SJSA1 (cell line): ENCODE data around the gene DNAJA3. TPM values are rescaled to one million over a fixed set of nuclear protein-coding genes. Genes with fewer than 3 reads are reported as not detected.
A peak's percentile ranks its signal among the peaks of the same experiment; 100 is the strongest.

Experiments
- DNase-seq, 2 experiments: peaks; one replicate each; pipeline ENCODE4 v3.0.0-alpha.2; 2015 to 2020; ENCODE audit warnings: low spot score in 2 of 2, low read depth in 1 of 2
- H3K27ac ChIP-seq: fragments of 250-450 bp; sonication (Bioruptor Pico); 2 replicates; pipeline ENCODE4 v1.5.1; 2020; ENCODE audit warnings: mild to moderate bottlenecking, moderate library complexity
- H3K27me3 ChIP-seq: fragments of 250-450 bp; sonication (Bioruptor Pico); replicated peaks from 2 replicates; pipeline ENCODE4 v1.5.1; 2020; ENCODE audit warnings: mild to moderate bottlenecking, moderate library complexity
- H3K36me3 ChIP-seq: fragments of 250-450 bp; sonication (Bioruptor Pico); 2 replicates; pipeline ENCODE4 v1.5.1; 2020; ENCODE audit warnings: mild to moderate bottlenecking
- H3K4me1 ChIP-seq: fragments of 250-450 bp; sonication (Bioruptor Pico); replicated peaks from 2 replicates; pipeline ENCODE4 v1.6.1; 2021; ENCODE audit warnings: mild to moderate bottlenecking
- H3K4me3 ChIP-seq: fragments of 250-450 bp; sonication (Bioruptor Pico); 2 replicates; pipeline ENCODE4 v1.5.1; 2020; ENCODE audit warnings: mild to moderate bottlenecking
- H3K9me3 ChIP-seq: fragments of 250-450 bp; sonication (Bioruptor Pico); replicated peaks from 2 replicates; pipeline ENCODE4 v1.5.1; 2020; ENCODE audit warnings: mild to moderate bottlenecking
- total RNA-seq: library from RNA; depleted of rRNA; stranded (reverse); fragments of >200 nt; shearing (Covaris generic); gene quantifications from 2 replicates; pipeline ENCODE4 v1.2.3, GENCODE V29; 2014

Gene DNAJA3
- total RNA-seq, 1 experiment from 2014 or later: 81.9 TPM

DNA sequence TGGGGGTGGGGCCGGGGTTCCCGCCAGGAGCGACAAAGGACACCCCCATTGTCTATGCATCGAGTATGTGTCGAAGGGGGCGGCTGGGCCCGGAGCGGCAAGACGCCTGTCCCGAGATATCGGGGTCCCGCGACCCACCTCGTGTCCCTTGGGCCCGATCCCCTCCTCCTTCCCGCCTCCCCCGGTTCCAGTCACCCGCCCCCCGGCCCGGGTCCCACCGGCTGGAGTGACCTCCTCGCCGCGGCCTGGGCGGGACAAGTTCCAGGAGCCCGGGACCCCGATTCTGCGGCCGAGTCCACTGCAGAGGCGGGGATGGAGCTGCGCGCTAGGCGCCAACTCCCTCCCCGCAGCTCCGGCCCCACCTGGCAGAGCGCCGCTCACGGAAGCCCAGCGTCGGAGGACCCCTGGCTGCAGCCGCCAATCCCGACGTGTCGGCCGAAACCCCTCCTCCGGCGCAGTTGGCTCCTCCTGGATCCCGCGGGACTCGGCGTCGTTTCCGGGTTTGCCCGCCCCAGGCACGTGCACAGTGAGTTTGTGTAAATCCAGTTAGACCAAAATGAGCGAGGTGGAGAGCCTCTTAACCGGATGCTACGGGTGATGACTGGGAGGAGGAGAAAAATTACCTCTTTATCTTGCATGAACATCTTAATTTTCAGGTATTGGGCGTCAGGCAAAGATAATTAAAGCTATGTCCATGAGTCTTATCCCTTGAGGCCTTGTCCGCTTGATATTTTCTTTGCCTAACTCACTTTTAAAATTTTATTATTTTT is 48.7 kb downstream of the DNAJA3 start, which contains the start of gene NMRAL1:
Gene NMRAL1 (minus strand): TSS at position 434 of the 770 bp plus-strand sequence. CDS start 493 bp downstream, outside the sequence.
- no peak within 1 kb of the TSS for H3K27ac ChIP-seq
- H3K27me3 ChIP-seq: no peaks in the 10 kb centered on the region
- peaks cover 24% of the 10 kb centered on the region for H3K4me1 ChIP-seq
- H3K9me3 ChIP-seq: 0 out of 2 replicates have a peak, but pooled peaks cover 3% of the 10 kb centered on the region
- H3K4me3 ChIP-seq: peak within 1 kb of the TSS; percentile 44
- DNase-seq: peak; percentile 32 to 71
- H3K36me3 ChIP-seq: 0 out of 2 replicates have a peak, but pooled peaks cover 6% of the 10 kb centered on the region

DNA sequence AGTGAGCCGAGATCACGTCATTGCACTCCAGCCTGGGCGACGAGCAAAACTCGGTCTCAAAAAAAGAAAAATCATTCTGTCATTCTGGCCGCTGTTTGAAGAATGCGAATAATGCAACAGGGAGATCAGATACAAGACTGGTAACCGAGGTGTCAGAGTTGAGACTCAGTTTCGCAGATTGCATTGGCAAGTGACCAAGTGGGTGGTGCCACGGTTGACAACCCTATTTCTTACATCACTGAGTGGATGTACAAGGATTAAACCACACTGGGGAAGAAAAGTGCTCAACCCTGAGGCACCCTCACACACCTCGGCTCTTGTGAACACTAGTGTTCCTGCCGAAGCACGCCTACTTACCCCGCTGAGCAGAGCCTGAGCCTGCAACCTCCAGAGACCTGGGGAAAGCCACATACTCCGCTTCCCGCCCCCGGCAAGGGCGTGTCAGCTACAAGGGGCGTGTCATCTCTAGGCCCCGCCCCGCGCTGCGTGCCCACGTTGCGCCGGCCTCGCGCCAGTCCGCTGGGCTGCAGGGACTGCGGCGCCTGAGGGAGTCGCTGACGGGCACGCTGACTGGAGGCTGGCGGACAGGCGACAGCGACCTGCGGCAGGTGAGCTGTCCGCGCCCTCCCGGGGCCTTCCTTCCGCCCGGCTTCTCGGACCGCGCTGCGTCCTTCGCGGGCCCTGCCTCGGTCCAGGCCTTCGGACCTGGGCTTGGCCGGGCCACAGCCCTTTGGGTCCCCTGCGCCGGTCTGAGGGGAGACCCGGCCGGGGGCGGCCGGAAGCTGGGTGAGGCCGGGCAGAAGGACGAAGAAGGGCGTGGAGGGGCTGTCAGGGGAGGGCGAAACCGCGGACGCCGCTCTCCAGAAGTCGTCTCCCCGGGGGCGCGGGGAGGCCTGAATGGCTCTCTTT is 50.5 kb downstream of the DNAJA3 start, which contains the start of gene HMOX2:
Gene HMOX2 (plus strand): TSS at position 519 of the 909 bp plus-strand sequence. CDS start 29,127 bp downstream, outside the sequence.
- Histone ChIP-seq H3K9me3 (0 out of 2 replicates have a peak, but pooled peaks cover 3% of the 10 kb centered on the region), H3K36me3 (0 out of 2 replicates have a peak, but pooled peaks cover 6% of the 10 kb centered on the region), H3K4me3 (peak within 1 kb of the TSS; percentile 93), H3K27ac (peak within 1 kb of the TSS; percentile 13; the same call in 1 of the 2 replicates), H3K27me3 (no peaks in the 10 kb centered on the region), H3K4me1 (peaks cover 24% of the 10 kb centered on the region)
- peak; percentile 90 to 91 for DNase-seq

DNA sequence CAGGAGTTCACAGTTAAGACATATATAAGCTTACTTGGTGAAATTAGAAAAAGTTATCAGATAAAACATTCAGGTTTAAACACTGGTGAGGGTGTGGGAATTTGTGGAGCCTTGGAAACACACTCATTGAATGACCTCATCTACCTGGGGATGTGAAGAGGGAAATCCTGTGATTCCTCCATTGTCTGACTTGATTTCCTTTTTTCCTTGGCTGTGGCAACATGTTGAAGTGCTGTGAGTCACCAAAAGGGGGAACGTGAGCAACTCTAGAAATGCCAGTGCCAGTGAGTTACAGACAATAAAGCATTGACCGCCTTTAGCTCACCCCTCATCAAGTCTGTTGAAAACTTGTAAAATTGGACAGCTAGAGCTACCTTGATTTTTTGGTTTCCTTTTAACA is 52.3 kb downstream of the DNAJA3 start:
- Histone ChIP-seq H3K9me3 (0 out of 2 replicates have a peak, but pooled peaks cover 3% of the 10 kb centered on the region), H3K27ac (peak overlapping the region; percentile 5; the same call in 1 of the 2 replicates), H3K27me3 (no peaks in the 10 kb centered on the region), H3K4me1 (peaks cover 24% of the 10 kb centered on the region), H3K36me3 (peaks cover 6% of the 10 kb centered on the region; the same call in 1 of the 2 replicates), H3K4me3 (no peak overlapping the region)
- DNase-seq: peak in 1 of 2 experiments; percentile 50

DNA sequence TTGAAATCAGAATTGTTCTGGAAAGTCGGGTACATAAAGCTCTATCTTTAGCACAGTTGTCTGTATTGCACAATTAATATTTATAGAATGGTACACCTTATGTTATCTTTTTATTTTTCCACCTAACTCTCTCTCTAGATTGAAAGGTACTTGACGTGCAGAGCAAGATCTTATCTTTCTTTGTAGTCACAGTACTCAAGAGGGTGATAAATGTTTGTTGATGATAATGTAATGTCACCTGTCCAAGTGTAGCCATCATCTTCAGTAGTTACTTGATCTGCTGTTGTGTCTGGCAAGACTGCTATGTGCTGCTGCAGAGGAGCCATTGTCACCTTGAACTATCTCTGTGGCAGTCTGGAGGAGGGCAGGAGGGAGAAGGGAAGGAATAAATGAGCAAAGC is 55.9 kb downstream of the DNAJA3 start:
- H3K27me3 ChIP-seq: no peaks in the 10 kb centered on the region
- H3K36me3 ChIP-seq: peaks cover 9% of the 10 kb centered on the region
- no peak overlapping the region for H3K4me3 ChIP-seq
- no peak overlapping the region for H3K27ac ChIP-seq
- peaks cover 17% of the 10 kb centered on the region for H3K4me1 ChIP-seq
- no peaks in the 10 kb centered on the region for H3K9me3 ChIP-seq
- DNase-seq: no peak

DNA sequence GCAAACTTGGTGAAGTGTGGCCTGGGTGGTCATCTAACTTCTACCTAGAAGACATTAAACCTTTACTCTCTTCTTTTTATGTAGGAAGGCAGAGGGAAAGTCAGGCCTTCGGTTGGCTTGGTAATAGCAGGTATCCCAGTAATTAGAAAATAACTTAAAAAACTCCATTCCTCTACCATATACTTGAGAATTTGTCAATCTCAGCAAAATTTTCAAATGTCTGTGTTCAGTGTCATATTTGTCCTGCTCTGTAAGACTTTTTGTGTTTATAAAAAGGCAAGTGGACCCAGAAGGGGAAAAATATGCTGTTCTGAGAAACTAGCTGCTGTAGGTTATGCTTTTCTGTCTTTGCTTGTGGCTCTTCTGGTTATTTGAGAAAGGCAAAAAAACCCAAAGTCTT is 56.3 kb downstream of the DNAJA3 start:
- H3K27me3 ChIP-seq: no peaks in the 10 kb centered on the region
- peaks cover 14% of the 10 kb centered on the region for H3K4me1 ChIP-seq
- H3K4me3 ChIP-seq: no peak overlapping the region
- H3K36me3 ChIP-seq: peaks cover 6% of the 10 kb centered on the region
- H3K9me3 ChIP-seq: no peaks in the 10 kb centered on the region
- no peak overlapping the region for H3K27ac ChIP-seq
- no peak for DNase-seq

DNA sequence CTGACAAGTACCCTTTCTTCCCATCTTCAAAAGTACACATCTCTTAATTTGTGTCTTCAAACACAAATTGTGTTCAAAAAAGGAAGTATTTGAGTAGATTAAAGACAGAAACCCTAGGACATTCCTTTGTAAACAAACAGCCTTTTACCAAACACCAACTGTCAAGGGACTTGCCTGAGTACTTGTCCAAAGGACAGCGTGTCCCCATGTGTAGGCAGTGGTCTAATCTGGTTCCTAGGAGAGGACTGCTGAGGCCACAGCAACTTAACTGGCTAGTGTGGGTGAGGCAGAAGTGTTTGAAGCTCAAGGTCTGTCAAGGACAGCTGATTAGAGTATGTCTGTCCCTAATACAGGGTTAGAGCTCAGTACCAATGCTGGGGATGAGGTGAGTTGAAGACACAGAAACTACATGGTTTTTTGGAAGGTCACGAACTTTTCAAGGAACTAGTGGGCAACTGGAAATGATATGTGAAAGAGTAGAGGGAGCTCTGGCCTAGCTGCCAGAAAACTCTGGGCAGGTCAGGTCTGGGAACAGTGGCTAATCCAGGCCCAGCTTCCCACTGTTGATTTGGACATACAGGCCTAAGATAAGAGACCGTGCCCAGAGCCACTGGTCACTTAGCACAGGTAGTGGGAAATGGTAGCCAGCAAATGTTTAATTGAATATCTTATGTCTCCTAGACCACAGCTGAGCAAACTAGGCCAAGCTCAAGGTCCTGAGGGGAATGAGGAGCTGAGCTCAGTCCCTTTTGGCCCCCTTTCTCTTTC is 60.6 kb downstream of the DNAJA3 start:
- Histone ChIP-seq H3K4me3 (no peak overlapping the region), H3K4me1 (peaks cover 31% of the 10 kb centered on the region), H3K27me3 (no peaks in the 10 kb centered on the region), H3K27ac (no peak overlapping the region), H3K9me3 (no peaks in the 10 kb centered on the region), H3K36me3 (peaks cover 6% of the 10 kb centered on the region)
- no peak for DNase-seq

DNA sequence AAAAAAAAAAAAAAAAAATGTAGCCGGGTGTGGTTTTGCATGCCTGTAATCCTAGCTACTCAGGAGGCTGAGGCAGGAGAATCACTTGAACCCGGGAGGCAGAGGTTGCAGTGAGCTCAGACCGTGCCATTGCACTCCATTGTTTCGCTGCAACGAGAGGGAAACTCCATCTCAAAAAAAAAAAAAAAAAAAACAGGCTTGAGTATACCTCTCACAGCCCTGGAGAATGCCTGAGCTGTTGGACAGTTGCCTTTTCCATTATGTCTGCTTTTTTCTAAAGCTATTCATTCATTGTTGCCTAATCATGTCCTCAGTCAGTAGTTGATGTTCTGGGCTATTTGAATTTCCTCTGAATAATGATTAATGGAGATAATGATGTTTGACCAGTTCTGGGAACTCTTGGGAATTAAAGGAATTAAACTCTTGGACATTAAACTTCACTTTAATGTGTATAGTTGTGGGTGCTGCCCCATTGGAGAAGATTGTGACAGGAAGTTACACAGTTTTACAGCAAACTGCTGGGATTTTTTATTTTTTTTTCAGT is 62.4 kb downstream of the DNAJA3 start:
- Histone ChIP-seq H3K9me3 (no peaks in the 10 kb centered on the region), H3K4me3 (no peak overlapping the region), H3K36me3 (peaks cover 6% of the 10 kb centered on the region; the same call in 1 of the 2 replicates), H3K27ac (peak overlapping the region; percentile 69), H3K27me3 (no peaks in the 10 kb centered on the region), H3K4me1 (peaks cover 31% of the 10 kb centered on the region)
- DNase-seq: peak in 1 of 2 experiments; percentile 33

DNA sequence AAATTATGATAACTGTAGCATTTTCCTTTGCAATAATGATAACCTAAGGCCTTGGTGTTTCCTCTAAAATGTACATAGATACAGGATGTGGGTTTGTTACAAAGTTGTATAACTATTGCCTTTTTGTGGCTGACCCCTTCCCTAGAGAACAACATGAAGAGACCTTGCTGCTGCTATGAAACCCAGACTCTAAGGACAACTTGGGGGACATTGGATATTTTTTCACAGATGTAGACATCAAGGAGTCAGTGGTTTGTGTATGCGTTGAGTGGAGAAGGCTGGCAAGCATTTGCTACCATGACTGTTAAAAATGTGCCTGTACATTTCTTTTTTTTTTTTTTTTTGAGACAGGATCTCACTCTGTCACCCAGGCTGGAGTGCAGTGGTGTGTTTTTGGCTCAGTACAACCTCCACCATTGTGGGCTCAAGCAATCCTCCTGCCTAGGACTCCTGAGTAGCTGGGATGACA is 62.9 kb downstream of the DNAJA3 start:
- peak overlapping the region; percentile 69 for H3K27ac ChIP-seq
- H3K4me1 ChIP-seq: peaks cover 31% of the 10 kb centered on the region
- no peak overlapping the region for H3K4me3 ChIP-seq
- H3K36me3 ChIP-seq: peaks cover 6% of the 10 kb centered on the region; the same call in 1 of the 2 replicates
- no peaks in the 10 kb centered on the region for H3K9me3 ChIP-seq
- no peaks in the 10 kb centered on the region for H3K27me3 ChIP-seq
- no peak for DNase-seq

DNA sequence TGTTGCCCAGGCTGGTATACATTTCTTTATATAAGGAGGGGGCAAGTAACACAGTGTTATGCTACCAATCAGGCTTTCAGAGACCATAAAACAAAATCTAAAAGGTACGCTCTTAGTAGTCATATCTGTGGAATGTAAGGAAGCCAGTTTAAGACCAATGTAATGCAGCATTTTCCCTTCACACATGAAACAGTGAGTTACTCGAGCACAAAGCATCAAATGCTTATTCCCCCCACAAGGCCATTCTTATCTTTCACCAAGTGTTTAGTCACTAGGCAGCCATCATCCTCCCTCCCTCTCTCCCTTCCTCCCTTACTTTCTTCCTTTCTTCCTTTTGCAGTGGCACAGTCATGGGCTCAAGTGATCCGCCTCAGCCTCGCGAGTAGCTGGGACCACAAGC is 63.4 kb downstream of the DNAJA3 start:
- no peaks in the 10 kb centered on the region for H3K27me3 ChIP-seq
- H3K27ac ChIP-seq: peak overlapping the region; percentile 69
- no peak overlapping the region for H3K4me3 ChIP-seq
- H3K36me3 ChIP-seq: peaks cover 5% of the 10 kb centered on the region; the same call in 1 of the 2 replicates
- peak; percentile 63 to 77 for DNase-seq
- H3K4me1 ChIP-seq: peaks cover 33% of the 10 kb centered on the region
- no peaks in the 10 kb centered on the region for H3K9me3 ChIP-seq

DNA sequence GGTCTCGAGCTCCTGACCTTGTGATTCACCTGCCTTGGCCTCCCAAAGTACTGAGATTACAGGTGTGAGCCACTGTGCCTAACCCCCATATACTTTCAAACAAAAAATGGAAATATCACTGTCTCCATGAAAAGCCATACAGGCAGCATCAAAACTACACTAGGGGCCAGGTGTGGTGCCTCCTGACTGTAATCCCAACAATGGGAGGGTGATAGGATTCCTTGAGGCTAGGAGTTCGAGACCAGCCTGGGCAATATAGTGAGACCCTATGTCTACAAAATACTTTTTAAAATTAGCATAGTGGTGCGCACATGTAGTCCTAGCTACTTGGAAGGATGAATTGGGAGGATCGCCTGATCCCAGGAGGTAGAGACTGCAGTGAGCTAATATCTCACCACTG is 66.2 kb downstream of the DNAJA3 start:
- no peaks in the 10 kb centered on the region for H3K36me3 ChIP-seq
- DNase-seq: no peak
- H3K27me3 ChIP-seq: no peaks in the 10 kb centered on the region
- H3K9me3 ChIP-seq: no peaks in the 10 kb centered on the region
- peaks cover 61% of the 10 kb centered on the region for H3K4me1 ChIP-seq
- no peak overlapping the region for H3K4me3 ChIP-seq
- no peak overlapping the region for H3K27ac ChIP-seq

DNA sequence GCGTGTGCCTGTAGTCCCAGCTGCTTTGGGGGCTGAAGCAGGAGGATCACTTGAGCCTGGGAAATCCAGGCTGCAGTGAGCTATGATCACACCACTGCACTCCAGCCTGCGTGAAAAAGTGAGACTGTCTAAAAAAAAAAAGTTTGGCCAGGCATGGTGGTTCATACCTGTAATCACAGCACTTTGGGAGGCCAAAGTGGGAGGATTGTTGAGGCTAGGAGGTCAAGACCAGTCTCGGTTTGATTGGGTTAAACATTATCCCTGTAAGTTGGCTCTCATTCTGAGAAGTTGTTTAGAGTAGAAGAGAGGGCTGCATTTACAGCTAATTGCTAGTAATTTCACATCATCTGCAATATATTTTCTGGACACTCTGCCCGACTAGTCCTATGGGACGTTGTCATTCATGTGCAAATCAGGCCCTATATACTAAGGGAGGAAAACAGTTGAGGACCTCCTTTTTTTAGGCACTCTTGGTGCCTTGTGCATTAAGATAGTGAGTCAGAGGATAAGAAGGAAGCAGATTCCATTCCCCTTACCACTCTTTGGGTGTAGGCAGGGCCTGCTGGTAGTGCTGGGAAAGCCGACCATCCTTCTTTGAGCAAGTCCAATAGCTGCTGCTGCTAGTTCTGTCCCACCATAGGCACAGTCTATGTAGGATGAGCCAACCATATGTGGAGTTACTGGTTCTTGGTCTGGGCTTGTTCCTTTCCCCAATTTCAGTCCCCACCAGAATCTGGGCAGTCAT is 69.2 kb downstream of the DNAJA3 start:
- Histone ChIP-seq H3K4me1 (peaks cover 45% of the 10 kb centered on the region), H3K9me3 (no peaks in the 10 kb centered on the region), H3K27ac (peak overlapping the region; percentile 69), H3K36me3 (no peaks in the 10 kb centered on the region), H3K4me3 (no peak overlapping the region), H3K27me3 (no peaks in the 10 kb centered on the region)
- peak; percentile 67 to 73 for DNase-seq

DNA sequence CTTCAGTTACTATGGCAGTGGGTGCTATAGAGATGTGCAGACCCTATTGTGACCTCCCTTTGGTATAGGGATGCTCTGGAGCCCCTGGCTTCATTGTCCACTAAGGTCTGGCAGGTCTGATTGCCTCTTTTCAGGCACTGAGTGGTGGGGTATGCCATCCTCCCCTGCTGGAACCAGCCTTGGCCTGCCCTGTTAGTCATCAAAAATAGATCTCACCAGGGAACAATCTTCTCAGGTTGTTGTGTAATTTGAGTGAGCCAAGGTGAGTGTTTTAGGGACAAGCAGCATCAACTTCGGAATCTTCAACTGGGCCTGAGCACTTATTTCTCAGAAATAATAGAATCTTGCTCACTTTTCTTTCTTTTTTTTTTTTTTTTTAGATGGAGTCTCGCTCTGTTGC is 70.1 kb downstream of the DNAJA3 start:
- no peak for DNase-seq
- no peaks in the 10 kb centered on the region for H3K9me3 ChIP-seq
- no peaks in the 10 kb centered on the region for H3K27me3 ChIP-seq
- no peaks in the 10 kb centered on the region for H3K36me3 ChIP-seq
- peak overlapping the region; percentile 69 for H3K27ac ChIP-seq
- no peak overlapping the region for H3K4me3 ChIP-seq
- peaks cover 49% of the 10 kb centered on the region for H3K4me1 ChIP-seq
